Measurements from ENCODE around the gene SYNGR1.
"Not testable (repeated sequence)": the region's sequence is repeated elsewhere in the genome, so short reads cannot be mapped to it uniquely, and the experiment has no call there.

SYNGR1 gene

GRCh38 chr22:39352306-39352891 lies 2.6 kb downstream of the SYNGR1 start:
- no peak for DNase-seq

DNA sequence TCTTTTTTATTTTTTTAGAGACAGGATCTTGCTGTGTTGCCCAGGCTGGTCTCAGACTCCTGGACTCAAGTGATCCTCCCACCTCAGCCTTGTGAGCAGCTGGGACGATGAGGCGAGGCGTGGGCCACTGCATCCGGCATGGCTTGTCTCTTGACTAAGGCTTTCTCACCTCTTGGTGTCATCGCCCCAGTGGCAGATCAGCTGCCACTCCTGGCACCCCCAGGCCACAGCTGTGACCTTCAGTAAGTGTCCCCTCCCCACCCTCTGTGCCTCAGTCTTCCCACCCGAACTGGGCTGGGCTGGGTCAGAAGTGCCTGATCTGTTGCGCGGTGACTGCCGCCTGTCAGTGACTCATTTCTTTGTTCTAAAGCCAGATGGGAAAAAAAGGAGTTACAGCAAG lies 3.6 kb downstream of the SYNGR1 start:
- no peak for DNase-seq

DNA sequence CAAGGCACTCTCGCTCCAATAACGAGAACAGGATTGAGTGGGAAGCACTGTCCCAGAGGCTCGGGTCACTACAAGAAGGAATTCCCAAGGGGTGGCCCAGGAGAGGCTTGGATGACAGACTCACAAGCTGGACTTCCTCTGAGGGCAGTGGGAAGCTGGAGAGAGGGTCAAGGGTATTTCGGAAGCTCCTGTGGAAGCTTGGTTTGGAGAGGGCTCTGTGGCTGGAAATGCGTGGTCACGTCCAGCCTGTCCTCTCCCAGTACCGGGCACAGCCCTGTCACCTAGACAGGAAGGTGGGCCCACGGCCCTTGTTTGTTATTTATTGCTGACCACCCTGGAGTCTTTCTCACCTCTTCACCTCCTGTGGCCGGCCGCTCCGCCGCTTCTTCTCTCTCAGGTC lies 5.3 kb downstream of the SYNGR1 start:
- no peak for DNase-seq

GRCh38 chr22:39355805-39356204 lies 6.0 kb downstream of the SYNGR1 start:
- DNase-seq, result not testable (repeated sequence)

DNA sequence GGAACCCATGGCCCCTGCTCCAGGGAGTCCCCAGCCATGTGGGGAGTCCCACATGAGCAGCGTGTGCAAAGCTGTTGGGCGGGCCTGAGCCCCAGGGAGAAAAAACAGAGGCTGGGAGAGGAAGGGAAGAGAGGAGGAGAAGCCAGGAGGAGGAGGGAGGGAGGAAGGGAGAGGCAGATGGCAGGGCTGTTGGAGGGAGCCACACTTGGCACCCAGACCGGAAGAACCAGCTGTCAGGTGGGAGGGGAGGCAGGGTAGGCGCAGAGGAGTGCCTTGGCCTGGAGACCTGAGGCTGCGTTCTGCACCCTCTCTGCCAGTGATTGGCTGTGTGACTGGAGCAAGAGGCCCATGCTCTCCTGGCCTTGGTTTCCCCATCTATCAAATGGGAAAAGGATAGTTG lies 6.7 kb downstream of the SYNGR1 start:
- no peak for DNase-seq

GRCh38 chr22:39357110-39358108 lies 7.6 kb downstream of the SYNGR1 start:
- DNase-seq, result not testable (repeated sequence)

- not testable (repeated sequence) for DNase-seq
Measured at GRCh38 chr22:39358197-39358596, 8.4 kb downstream of the SYNGR1 start.

GRCh38 chr22:39359659-39360195 lies 9.9 kb downstream of the SYNGR1 start:
- no peak for DNase-seq

- DNase-seq, result no peak
Measured at GRCh38 chr22:39360242-39360641, 10.5 kb downstream of the SYNGR1 start.

GRCh38 chr22:39360674-39361413 lies 11.1 kb downstream of the SYNGR1 start:
- no peak for DNase-seq

DNA sequence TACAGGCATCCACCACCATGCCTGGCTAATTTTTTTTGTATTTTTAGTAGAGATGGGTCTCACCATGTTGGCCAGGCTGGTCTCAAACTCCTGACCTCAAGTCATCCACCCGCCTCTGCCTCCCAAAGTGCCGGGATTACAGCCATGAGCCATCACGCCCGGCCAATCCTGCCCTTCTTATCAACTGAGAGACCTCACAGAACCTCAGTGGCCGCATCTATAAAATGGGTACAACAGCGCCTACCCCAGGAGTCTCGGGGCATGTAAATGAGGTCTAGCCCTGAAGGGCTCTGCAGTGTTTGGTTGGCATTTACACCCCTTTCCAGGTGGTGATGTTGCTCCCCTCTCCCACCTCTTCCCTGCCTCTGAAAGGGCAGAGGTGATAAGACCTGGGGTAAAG lies 11.7 kb downstream of the SYNGR1 start:
- DNase-seq, result no peak

DNA sequence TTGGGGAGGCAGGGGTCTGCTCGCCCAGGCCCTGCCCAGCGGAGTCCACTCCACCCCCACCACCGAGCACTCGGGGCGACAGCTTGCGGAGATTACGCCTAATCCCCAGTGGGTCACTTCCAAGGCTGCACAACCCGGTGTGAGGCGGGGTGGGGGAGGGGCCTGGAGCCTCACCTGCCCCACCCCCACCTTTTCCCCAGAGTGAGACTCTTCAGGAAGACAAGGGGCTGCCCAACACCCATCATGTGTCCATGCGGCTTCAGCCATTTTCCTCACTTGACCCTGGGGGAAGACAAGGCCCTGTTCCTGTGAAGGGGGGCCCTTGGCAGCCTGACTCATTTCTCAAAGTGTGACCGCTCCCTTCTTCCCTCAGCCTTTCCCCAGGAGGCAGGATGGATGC lies 12.5 kb downstream of the SYNGR1 start:
- no peak for DNase-seq

DNA sequence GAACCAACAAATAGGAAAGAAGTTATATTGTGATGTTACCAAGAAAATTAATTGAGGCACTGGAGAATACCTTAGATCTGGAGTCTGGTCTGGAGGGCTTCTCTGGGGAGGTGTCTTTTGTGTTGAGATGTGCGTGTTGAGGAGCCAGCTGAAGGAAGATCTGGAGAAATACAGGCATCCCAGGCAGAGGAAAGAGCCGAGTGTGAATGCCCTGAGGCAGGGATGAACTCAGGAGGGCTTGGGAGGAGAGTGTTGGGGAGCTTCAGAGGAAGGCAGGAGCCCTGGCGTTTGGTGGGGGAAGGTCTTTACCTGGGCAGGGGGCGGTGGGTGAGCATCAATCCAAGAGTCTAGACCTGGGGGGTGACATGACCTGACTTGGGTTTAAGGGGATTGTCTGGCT lies 13.1 kb downstream of the SYNGR1 start:
- DNase-seq, result no peak

DNA sequence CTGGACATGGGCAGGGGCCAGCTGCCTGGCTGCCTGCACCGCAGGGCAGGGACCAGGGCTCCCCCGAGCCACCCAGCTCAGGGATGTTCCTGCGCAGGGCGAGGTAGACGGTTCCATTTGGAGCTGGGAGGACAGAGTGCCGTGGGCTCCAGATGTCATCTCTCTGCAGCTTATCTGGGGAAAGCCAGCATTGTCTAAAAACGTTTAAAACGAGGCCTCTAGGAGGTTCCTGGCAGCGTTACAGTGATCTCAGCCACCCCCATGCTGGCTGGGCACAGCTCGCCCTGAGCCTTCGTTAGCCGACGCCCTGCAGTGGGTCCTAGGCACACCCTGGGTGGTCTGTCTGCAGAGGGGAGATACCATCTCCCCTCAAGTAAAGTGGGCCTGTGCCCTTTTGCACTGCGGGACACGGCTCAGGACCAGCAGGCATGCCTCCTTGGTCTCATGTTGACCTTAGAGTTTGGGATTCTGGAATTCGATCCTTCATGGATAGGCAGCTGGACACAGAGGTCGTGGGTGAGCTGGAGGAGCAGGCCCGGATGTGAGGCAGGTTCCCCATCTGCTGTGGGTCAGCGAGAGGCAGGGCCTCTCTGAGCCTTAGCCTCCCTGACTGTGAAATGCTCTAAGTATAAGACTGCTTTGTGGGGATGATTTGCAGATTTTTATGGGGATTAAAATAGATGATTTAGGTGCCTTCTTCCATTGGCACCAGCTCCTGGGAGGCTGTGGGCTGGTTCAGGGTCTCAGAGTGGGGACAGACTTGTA lies 14.1 kb downstream of the SYNGR1 start:
- DNase-seq, result no peak

GRCh38 chr22:39364714-39365491 lies 15.1 kb downstream of the SYNGR1 start:
- DNase-seq, result no peak

- no peak for DNase-seq
Measured at GRCh38 chr22:39365492-39365780, 15.6 kb downstream of the SYNGR1 start.

DNA sequence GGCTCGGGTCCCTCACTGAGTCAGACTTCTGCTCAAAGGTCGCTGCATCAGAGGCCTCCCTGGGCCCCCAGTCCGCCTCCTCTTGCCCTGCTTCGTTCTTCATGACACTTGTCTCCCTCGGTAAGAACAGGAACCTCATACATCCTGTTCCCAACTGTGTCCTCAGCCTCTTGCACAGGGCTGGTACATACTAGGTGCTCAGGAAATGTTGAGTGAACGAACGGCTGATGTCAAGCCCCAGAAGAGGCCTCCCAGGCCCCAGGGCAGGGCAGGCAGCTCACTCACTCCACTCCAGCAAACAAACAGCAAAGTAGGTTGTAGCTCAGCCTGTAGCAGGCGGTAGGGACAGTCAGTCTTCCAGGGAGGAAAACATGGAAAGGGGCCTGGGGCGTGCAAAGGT lies 17.2 kb downstream of the SYNGR1 start:
- peak; percentile 28 for DNase-seq

DNA sequence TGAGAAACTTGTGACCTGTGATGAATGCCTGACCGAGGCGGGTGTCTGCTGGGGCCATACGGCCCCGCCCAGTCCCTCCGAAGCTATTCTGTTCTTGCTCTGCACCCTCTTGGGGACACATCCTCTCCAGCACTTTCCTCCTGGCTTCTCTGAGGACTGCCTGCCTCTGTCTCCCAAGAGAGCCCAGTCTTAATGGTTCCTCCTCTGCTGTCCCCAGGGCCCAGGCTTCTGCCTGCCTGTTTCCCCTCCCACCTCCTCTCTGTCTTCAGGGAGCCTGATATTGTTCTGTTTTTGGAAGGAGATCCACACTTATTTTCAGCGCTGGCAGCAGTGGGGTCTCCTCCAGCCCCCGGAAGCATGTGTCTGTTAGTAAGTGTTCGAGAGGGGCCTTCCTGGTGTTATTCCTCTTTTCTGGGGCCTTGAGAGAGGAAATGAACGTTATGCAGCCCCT lies 18.7 kb downstream of the SYNGR1 start:
- DNase-seq, result peak; percentile 4

- no peak for DNase-seq
Measured at GRCh38 chr22:39369186-39369585, 19.4 kb downstream of the SYNGR1 start.

DNA sequence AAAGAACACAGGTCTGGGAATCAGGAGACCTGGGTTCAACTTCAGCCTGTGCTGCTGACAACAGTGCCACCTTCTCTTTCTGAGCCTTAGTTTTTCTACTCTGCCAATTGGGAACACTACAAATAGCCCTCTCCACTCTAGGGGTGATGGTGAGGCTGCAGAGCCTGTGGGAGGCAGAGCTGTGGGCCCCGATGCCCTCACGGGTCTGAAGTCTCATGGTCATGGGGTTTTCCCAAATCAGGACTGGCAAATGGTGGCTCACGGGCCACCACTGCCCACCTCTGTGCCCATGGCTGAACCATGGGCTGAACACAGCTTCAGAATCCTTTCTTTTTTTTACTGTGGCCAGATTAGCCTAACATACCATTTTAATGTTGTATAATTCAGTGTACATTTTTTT lies 19.8 kb downstream of the SYNGR1 start:
- DNase-seq, result no peak

- no peak for DNase-seq
Measured at GRCh38 chr22:39371732-39372131, 21.9 kb downstream of the SYNGR1 start.

DNA sequence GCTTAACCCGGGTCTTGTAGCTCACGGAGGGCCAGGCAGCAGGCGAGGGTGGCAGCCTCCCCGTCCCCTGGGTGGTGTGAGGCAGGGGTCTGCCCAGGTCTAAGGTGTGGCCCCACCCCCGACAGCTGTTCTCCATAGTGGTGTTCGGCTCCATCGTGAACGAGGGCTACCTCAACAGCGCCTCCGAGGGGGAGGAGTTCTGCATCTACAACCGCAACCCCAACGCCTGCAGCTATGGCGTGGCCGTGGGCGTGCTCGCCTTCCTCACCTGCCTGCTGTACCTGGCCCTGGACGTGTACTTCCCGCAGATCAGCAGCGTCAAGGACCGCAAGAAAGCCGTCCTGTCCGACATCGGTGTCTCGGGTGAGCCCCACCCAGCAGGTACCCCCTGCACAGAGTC lies 24.4 kb downstream of the SYNGR1 start:
- DNase-seq, result no peak
